Hematopoietic multipotent progenitor cell treated with erythropoietin and hydrocortisone succinate and interleukin-3 and kit ligand, for 15 days (in vitro differentiated cells): ENCODE data around the gene PLEKHN1.
"Not testable (repeated sequence)": the region's sequence is repeated elsewhere in the genome, so short reads cannot be mapped to it uniquely, and the experiment has no call there.

Experiments used
- DNase-seq: peaks from one replicate; pipeline ENCODE4 v3.0.0-alpha.2; 2015; ENCODE audit warnings: low spot score

Gene PLEKHN1

GRCh38 chr1:1013105-1013921, 47.0 kb downstream of the PLEKHN1 start, which contains the start of gene ISG15:
Gene ISG15 (plus strand): TSS chr1:1013497. CDS start chr1:1013574, 77 bp downstream.
- DNase-seq: peak; percentile 87

DNA sequence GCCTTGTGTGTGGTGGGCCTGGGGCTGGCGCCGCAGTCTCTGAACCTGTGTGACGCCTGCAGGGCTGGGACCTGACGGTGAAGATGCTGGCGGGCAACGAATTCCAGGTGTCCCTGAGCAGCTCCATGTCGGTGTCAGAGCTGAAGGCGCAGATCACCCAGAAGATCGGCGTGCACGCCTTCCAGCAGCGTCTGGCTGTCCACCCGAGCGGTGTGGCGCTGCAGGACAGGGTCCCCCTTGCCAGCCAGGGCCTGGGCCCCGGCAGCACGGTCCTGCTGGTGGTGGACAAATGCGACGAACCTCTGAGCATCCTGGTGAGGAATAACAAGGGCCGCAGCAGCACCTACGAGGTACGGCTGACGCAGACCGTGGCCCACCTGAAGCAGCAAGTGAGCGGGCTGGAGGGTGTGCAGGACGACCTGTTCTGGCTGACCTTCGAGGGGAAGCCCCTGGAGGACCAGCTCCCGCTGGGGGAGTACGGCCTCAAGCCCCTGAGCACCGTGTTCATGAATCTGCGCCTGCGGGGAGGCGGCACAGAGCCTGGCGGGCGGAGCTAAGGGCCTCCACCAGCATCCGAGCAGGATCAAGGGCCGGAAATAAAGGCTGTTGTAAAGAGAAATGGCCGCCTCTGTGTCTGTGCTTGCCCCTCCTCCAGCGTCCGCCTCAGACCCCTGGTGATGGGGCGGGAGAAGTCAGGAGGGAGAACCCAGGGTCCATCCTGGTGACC, 47.8 kb downstream of the PLEKHN1 start:
- DNase-seq: no peak

- no peak for DNase-seq
Measured at GRCh38 chr1:1014799-1015681, 48.8 kb downstream of the PLEKHN1 start.

DNA sequence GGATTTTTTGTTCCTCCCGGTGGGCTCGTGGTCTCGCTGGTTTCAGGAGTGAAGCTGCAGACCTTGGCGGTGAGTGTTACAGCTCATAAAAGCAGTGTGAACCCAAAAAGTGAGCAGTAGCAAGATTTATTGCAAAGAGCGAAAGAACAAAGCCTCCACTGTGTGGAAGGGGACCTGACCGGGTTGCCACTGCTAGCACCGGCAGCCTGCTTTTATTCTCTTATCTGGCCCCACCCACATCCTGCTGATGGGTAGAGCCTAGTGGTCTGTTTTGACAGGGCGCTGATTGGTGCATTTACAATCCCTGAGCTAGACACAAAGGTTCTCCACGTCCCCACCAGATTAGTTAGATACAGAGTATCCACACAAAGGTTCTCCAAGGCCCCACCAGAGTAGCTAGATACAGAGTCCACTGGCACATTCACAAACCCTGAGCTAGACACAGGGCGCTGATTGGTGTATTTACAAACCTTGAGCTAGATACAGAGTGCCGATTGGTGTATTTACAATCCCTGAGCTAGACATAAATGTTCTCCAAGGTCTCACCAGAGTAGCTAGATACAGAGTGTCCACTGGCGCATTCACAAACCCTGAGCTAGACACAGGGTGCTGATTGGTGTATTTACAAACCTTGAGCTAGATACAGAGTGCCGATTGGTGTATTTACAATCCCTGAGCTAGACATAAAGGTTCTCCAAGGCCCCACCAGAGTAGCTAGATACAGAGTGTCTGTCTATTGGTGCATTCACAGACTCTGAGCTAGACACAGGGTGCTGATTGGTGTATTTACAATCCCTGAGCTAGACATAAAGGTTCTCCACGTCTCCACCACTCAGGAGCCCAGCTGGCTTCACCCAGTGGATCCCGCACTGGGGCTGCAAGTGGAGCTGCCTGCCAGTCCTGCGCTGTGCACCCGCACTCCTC, 51.4 kb downstream of the PLEKHN1 start:
- DNase-seq: not testable (repeated sequence)

- DNase-seq: not testable (repeated sequence)
Measured at GRCh38 chr1:1018321-1018685, 52.0 kb downstream of the PLEKHN1 start.

DNA sequence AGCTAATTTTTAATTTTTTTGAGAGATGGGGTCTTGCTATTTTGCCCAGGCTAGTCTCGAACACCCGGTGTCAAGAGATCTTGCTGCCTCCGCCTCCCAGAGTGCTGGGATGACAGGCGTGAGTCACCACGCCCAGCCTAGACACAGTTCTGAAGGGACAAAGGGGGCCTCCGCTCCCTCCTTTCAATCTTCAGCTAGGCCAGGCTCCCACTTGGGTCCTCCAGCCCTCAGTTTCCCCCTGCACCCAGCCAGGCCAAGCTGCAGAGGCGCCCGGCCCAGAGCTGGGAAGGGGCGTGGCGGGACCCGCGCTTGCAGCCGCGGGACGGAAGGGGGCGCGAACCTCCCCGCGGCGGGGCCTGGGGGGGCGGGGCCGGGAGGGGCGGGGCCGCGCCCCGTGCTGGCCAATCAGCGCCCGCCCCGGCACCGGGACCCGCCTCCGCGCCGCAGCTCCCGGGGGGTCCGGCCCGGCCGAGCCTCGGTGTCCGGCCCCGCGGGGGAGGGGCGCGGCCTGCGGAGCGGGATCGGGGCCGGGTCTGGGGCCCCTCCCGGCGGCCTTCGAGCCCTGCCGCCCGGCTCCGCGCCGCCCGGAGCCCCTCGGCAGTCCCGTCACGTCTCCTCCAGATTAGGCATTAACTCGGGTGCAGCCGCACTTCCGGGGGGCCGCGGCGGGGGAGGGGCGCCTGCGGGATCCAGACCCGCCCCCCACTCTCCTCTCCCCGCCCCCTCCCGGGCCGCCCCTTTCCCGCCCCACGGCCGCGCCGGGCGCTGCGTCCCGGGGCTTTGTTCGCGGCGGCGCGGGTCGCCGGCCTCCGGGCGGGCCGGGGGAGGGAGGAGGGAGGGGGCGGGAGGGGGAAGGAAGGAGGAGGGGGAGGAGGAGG, 53.1 kb downstream of the PLEKHN1 start:
- peak; percentile 80 for DNase-seq

- peak; percentile 24 for DNase-seq
Measured at GRCh38 chr1:1020000-1020404, 53.7 kb downstream of the PLEKHN1 start, which contains the start of gene AGRN. Gene AGRN (plus strand): TSS chr1:1020120. CDS start chr1:1020173, 53 bp downstream.

DNA sequence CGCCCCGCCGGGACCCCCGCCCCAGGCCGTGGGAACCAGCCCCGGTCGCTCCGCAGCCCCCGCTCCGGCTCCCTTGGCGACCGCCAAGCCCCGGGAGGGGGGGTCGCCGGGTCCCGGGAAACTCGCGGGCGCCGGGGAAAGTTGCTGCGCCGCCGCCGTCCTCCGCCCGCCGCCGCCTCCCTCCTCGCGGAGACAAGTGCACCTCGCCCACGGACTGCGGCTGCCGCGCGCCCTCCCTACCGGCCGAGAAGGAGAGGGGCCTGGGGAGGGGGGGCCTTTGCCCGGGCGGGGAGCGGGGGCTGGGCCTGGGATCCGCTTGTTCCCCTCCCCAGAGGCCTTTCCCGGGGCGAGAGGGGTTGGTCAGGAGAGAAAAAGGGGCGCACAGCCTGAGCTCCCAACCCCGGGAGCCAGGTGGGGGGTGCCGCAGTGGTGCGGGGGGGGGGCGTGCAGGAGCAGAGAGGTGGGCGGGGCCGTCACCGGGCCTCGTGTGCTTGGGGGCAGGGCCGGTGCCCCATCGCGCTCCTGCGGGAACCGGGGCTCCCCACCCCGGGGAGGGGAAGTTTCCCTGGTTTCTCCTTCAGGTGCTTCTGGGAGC, 54.2 kb downstream of the PLEKHN1 start:
- DNase-seq: no peak

GRCh38 chr1:1021010-1021919, 55.0 kb downstream of the PLEKHN1 start:
- no peak for DNase-seq

- DNase-seq: no peak
Measured at GRCh38 chr1:1021920-1022259, 55.6 kb downstream of the PLEKHN1 start.

GRCh38 chr1:1022302-1023009, 56.2 kb downstream of the PLEKHN1 start:
- no peak for DNase-seq

GRCh38 chr1:1023700-1024099, 57.4 kb downstream of the PLEKHN1 start:
- no peak for DNase-seq

- peak; percentile 48 for DNase-seq
Measured at GRCh38 chr1:1024149-1024770, 58.0 kb downstream of the PLEKHN1 start.

DNA sequence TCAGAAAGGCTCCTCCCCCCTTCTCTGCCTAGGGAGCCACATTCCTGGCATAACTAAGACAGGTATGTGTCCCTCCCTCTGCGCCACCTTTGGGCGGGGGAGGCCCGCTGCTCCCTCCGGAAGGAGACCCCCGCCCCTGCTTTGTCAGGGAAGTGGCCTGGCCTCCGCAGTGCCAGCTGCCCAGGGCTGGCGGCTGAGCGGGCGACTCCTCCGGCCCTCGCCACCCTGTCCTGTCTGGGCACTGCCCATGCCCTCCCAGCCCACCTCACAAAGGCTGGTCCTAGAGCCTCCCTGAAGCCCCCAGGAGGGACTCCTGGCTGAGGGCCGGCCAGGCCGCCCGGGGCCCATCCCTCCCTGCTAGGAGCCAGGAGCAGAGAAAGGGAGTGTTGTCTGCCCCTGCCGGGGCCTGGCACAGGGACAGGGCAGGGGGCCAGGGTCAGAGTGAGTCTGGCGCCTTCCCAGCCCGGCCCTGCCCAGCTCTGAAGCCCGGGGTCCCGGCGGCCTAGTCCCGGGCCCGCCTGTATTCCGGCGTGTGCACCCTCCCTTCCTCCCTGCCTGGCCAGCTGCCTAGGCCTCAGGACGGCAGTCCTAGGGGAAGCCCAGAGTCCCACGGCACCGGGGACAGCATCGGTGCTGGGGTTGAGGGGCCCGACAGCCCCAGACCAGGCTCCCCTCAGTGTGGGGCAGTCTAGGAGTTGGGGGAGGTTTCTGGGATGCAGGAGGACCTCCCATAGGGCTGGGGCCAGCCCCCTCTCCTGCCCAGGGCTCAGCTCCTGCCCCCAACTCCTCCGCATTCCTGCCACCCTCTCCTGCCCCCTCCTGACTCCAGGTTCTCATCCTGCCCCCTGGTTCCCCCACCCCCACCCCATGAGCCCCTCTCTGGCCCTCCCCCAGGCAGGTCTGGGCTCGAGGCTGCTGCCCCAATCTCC, 58.8 kb downstream of the PLEKHN1 start:
- DNase-seq: no peak
